Stimulated activated CD4-positive, alpha-beta T cell treated with anti-CD3 and anti-CD28 coated beads, Interleukin-2, amount 100 ng/mL, for 4 hours (primary cell): Measurements from ENCODE around the gene CSNK1E.
"Not testable (repeated sequence)": the region's sequence is repeated elsewhere in the genome, so short reads cannot be mapped to it uniquely, and the experiment has no call there.

Source experiments
- DNase-seq: peaks from one replicate; pipeline ENCODE4 v3.0.0-alpha.2; 2020; ENCODE audit warnings: low read depth

The CSNK1E gene

GRCh38 chr22:38317122-38317994 is at the start of gene CSNK1E:
Gene CSNK1E (minus strand): TSS chr22:38317433. CDS start chr22:38314157, 3,276 bp downstream.
- DNase-seq: peak; percentile 67

GRCh38 chr22:38365829-38366228 is 48.6 kb upstream of the CSNK1E start:
- not testable (repeated sequence) for DNase-seq

DNA sequence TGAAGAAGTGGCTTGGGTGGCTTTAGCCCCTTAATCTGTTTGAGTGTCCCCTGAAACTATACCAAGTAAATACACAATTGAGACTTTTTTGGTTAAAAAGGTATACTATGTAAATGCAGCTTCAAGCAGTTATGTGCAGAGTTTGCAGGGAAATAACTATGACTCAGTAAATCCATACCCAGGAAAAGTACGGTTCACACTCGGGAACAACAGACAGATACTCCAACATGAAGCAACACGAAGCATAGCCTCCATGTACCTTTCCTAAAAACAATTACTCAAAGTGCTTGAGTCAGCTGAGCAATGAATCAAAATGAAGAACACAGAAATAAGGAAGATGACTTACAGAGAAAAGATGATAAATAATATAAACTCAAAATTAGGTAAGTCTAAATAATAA is 47.9 kb upstream of the CSNK1E start:
- DNase-seq: not testable (repeated sequence)

DNA sequence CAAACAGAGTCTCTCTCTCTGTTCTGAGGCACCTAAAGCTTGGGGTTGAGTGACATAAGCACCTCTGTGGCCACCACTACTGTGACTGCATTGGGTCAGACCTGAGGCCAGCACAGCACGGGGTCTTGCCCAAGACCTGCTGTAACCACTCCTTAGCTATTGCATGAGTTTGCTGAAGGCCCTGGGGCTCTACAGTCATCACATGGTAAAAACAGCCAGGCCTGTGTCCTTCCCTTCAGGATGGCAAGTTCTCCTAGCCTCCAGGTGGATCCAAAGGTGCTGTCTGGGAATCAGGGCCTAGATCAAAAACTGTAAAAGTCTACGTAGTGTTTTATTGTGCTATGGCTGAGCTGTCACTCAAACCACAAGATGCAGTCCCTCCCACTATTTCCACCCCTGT is 43.3 kb upstream of the CSNK1E start:
- DNase-seq: not testable (repeated sequence)

- not testable (repeated sequence) for DNase-seq
Observed at GRCh38 chr22:38359817-38360216, 42.6 kb upstream of the CSNK1E start.

DNA sequence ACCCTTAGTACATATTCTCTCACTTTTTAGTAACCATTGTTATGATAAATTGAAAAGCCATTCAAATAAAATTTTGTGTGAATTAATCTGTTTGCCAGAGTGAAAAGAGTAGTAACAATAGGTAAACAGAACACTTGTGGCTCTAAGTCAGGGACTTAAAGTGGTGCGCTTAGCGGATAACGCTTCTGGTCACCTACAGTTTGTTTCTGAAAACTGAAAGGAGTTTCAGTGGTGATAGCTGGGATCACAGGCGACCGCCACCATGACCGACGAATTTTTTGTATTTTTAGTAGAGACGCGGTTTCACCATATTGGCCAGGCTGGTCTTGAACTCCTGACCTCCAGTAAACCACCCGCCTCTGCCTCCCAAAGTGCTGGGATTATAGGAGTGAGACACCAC is 40.7 kb upstream of the CSNK1E start:
- not testable (repeated sequence) for DNase-seq

DNA sequence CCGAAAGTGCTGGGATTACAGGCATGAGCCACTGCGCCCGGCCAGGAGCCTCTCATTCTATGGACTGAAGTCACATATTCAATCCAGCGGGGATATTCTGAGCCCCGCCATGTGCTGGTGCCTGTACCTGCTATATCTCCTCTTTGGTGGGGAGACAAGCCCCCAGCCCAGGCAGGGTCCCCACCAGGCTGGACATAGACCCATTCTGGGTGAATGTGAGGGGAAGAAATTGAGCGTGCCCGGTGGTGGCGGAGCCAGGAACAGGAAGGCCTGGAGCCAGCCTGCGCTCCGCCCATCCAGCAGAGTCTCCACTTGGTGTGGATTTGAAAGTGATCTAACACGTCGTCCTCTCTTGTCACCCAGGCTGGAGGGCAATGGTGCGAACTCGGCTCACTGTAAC is 38.0 kb upstream of the CSNK1E start:
- no peak for DNase-seq

- no peak for DNase-seq
Observed at GRCh38 chr22:38353701-38354100, 36.5 kb upstream of the CSNK1E start.

- peak; percentile 46 for DNase-seq
Observed at GRCh38 chr22:38353142-38353629, 36.0 kb upstream of the CSNK1E start.

DNA sequence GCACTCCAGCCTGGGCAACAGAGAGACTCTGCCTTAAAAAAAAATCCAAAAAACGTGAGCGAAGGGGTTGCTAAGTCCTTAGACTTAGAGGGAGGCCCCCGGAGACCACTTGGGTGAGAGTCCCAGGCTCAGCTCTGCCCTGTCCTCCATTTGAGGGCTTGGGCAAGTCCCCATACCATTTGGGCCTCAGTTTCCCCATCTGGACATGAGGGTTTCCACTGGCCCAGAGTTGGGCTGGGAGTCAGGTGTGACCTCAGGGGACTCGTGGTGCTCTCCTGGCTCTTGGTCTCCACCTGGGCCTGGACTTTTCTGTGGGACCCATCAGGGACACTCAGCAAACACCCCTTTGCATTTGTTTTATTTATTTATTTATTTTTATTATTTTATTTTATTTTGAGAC is 35.2 kb upstream of the CSNK1E start:
- DNase-seq: no peak

- no peak for DNase-seq
Observed at GRCh38 chr22:38350444-38351359, 33.5 kb upstream of the CSNK1E start.

GRCh38 chr22:38348751-38349496 is 31.7 kb upstream of the CSNK1E start:
- DNase-seq: no peak

DNA sequence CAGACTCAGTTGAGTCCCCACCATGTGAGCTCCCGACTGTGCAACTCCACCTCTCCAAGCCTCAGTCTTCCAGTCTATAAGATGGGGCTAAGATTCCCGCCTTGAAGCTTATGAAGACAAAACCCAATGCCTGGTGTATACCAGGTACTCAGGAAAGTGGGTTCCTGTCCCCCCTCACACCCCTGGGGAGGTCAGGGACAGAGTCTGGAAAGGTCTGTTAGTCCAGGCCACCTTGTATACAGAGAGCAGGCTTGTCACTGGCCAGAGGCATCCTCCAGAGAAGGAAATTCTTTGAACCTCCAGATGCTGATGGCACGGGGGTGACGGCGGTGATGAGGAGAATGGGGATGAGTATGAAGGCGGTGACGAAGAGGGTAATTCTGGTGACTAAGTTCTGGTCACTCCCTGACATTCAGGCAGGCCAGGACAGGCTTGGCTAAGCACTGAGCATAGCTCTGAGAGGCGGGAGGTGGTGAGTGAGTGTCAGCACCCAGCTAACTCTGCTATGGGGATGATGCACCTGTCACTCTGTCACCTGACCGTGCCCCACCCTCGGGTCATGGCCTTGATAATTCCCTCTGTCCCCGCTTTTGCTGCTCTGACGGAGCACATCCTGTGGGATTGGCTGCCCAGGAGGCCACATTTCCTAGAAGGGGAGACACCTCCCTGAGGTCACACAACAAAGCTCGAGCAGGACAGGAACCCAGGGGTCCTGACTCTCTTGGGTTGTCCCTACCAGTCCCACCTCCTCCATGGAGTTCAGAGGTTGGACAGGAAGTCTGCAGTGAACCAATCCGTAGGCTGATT is 30.9 kb upstream of the CSNK1E start:
- DNase-seq: no peak

DNA sequence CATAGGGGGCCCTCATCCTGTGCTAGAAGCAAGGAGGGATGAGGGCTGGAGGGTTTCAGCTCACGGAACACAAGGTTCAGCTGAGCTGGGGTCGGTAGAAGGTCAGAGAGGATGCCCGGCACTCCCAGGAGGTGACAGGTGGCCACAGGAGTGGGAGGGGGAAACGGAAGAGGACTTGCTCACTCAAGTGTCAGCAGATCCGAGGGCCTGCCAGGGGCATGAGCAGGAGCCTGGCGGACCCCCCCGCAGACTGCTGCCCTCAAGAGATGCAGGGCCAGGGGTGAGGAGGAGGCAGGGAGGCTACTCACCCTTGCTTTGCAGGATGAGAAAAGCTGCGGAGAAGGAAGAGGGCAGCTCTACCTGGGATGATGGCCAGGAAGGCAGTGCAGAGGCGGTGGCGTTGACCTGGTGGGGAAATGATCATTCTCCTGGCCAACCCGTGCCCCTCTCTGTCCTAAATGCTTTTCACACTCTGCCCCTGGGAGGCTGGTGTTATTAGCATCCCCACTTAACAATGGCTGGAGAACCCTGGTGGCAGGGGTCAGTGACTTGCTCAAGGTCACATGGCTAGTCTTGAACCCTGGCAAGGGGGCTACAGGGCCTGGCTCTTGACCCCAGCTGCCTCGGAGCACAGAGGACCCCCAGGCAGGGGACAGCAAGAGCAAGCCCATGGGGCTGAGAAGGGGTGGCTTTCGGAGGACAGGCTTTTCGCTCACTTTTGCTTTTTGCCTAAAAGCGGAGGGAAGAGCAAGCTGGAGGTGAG is 30.1 kb upstream of the CSNK1E start:
- no peak for DNase-seq

DNA sequence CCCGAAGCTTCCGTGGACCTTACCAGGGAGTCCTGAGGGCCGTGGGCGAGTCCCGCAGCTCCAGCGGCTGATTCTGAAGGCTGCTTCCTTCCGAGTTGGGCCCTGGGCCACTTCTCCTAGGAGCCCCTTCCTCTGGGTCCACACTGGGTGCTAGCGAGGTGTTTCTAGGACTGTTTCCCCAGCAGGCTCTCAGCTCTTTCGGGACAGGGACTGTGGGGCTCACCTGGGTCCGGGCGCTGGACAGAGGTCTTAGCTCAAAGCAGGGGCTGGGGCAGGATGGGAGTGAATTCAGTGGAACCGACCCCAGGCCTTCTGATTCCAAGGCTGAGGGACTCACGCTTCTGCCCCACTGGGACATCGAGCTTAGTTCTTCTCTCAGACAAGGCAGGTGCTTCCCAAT is 29.3 kb upstream of the CSNK1E start:
- DNase-seq: no peak

DNA sequence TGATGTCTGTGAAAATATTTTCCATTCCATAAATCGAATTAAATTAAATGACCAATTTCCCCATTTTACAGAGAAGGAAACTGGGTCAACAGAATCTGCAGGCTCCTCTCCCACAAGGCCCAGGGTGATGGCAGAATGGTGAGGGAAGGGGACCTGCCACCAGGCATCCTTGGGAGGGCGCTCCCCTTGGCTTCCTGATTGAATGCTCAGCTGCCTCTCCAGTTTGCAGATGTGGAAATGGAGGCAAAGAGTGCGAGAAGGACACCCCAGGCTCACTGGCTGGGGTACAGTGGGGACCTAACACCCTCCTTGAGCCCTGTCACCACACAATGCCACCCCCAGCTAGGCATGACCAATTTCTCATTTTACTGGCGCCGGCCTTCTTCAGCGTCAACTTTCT is 28.5 kb upstream of the CSNK1E start:
- no peak for DNase-seq

- not testable (repeated sequence) for DNase-seq
Observed at GRCh38 chr22:38339893-38340292, 22.7 kb upstream of the CSNK1E start.

DNA sequence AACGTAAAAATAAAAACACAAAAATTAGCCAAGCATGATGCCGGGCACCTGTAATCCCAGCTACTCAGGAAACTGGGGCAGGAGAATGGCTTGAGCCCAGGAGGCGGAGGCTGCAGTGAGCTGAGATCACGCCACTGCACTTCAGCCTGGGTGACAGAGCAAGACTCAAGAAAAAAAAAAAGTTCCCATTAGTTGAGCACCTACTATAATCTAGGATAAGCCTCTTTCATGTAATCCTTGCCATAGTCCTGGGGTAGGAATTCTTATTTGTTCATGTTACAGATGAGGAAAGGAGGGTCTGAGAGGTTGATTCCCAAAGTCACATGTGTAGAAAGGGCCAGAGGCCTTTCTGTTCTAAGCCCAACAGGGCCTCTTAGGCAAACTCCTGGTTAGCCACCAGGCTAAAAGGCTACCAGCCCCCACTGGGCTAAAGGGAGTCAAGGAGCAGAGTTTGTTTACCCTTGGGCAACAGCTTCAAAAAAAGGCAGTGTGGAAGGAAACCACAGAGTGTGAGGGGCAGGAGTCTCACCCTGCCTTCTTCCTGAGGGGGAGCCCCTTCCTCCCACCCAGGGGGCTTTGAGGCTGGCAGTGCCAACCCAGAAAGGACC is 21.6 kb upstream of the CSNK1E start:
- DNase-seq: no peak

DNA sequence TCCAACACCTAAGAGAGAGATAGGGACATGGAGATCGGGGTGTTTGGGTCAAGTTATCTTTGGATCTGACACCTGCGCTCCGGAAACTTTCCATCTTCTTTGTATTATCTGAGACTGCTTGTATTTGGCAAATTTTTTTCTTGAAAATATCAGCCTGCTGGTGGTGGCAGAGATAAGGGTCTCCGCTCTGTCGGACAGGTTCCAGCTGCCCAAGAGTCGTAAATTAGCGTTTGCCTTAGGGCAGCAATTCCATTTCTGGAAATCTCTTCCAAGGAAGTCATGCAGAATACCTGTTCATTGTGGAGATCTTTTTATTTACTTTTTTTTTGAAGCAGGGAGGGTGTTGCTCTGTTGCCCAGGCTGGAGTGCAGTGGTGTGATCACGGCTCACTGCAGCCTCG is 19.5 kb upstream of the CSNK1E start:
- DNase-seq: no peak

- DNase-seq: no peak
Observed at GRCh38 chr22:38335077-38335476, 17.8 kb upstream of the CSNK1E start.
